ENCODE measurements around the gene LRCH4. TPM values are rescaled to one million over a fixed set of nuclear protein-coding genes. Genes with fewer than 3 reads are reported as not detected.

Gene LRCH4
- total RNA-seq, 1 donor from 2014 or later = 10.6 TPM

- DNase-seq (ENCODE audit: low read depth) = no peak
Observed at GRCh38 chr7:100582041-100582579, 3.8 kb downstream of the LRCH4 start.

DNA sequence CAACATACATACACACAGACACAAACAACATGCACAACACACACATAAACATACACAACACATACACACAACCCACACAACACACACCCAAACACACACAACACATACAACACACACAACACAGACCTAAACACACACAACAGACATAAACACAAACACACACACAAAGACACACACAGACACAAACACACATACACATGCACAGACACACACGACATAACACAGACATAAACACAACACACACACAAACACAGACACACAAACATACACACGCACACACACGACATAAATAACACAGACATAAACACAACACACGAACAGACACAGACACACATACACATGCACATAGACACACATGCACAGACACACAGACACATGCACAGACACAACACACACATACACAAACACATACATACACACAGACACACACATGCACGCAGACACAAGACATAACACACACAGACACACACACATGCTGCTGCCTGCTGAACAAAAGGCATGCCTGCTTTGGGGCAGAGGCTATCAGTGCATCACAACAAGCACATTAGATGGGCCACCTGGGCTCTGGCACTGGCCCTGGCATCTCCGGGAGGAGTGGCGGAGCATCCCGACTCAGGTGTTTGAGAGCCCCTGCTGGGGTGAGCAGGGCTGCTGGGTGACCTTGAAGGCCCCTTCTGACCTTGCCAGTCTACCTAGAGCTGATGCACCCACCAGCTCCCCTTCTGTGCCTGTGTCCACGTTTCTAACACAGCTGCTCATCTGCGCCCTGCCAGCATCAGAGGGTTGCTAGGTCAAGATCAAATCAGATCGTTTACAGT is 5.3 kb downstream of the LRCH4 start:
- no peak for DNase-seq (ENCODE audit: low read depth)

DNA sequence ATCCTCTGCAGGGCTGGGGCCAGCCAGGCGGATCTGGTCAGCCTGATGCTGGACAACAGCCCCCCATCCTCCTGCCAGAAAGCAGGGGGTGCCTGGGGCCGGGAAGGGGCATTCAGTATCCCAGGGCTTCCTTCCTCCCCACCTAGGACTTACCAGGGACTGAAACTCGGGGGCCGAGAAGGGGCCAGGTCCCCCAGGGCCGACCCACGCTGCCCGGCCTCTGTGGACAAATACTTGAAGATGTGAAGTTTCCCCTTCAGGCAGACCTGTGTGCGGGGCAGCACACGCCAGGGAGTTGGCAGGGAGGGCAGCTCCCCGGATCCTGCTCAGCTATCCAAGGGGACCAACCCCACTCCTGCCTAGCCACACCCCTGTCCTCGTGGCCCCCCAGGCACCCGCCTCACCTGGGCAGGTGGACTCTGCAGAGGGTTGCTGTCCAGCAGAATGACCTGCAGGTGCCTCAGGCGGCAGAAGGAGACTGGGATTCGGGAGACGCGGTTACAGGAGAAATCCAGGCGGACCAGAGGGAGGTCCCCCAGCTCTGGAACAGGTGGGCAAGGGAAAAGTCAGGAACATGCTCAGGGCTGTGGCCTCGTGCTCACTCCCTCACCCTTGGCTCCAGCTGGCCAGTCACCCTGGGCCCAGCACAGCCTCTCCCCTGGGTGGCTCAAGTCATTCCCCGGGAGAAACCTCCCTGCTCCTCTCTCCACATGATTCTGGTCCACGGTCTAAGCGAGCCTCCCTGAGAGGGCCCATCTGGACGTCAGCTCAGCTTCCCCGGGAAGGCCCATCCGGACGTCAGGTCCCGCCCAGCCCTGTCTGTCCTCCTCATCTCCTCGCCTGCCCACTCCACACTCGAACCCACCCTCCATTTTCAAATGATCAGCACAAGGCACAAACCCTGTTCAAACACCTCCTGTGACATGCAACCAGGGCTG is 7.4 kb downstream of the LRCH4 start:
- DNase-seq (ENCODE audit: low read depth) = no peak

DNA sequence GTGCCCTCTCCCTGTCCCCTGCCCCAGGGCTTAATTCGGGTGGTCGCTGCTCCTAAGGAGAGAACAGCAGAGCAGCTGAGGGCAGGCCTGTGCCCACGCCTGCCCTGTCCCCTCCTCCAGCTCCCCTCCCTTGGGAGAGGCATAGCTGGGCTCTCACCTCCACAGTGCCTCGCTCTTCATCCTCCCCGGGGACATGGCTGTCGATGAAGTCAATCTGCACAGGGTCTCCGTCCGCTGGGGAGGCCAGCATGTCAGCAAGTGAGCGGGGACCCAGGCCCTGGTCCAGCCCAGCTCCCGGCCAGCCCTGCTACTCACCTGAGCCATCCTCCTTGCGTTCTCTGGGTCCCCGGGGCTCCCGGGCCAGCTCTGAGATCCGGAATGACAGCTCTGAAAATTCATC is 8.4 kb downstream of the LRCH4 start:
- DNase-seq (ENCODE audit: low read depth) = no peak

- DNase-seq (ENCODE audit: low read depth) = no peak
Observed at GRCh38 chr7:100577103-100577502, 8.8 kb downstream of the LRCH4 start.

GRCh38 chr7:100576384-100576993 is 9.4 kb downstream of the LRCH4 start:
- DNase-seq (ENCODE audit: low read depth) = no peak

- DNase-seq (ENCODE audit: low read depth) = no peak
Observed at GRCh38 chr7:100575746-100576383, 10.1 kb downstream of the LRCH4 start.

- DNase-seq (ENCODE audit: low read depth) = no peak
Observed at GRCh38 chr7:100575206-100575631, 10.7 kb downstream of the LRCH4 start.

- DNase-seq (ENCODE audit: low read depth) = no peak
Observed at GRCh38 chr7:100574362-100575205, 11.3 kb downstream of the LRCH4 start.

DNA sequence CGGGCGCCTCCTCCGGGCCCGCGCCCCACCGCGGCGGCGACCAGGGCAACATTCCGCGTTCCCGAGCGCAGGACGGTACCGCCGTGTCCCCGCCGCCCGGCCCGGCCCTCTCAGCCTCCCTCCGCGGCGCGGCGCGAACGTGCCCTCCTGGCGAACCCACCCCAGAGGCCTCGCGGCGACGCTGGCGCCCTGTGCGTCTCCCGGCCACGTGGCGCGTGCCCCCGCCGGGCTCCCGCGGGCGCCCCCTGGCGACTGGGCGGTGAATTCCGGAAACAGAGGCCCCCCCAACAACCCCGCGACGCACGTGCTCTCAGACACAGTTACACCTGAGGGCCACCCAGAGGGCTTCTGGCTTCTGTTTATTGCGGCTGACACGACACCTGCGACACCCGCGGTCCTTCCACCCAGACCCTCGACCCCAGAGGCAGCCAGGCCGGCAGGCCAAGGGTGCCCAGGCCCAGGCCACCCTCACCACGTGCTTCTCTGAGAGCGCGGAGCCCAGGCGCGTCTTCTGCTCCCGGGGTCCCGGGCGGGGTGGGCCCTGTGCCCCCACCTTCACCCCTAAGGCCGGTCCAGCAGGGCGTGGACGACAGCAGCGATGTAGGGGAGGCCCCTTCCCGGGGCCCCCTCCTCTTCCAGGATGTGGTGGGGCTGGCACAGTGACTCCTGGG is 12.1 kb downstream of the LRCH4 start, which contains the start of gene SAP25:
Gene SAP25, minus strand, starts transcription at position 210 of the 671 bp plus-strand sequence. Its CDS starts 158 bp downstream, at position 52.
- no peak for DNase-seq (ENCODE audit: low read depth)

DNA sequence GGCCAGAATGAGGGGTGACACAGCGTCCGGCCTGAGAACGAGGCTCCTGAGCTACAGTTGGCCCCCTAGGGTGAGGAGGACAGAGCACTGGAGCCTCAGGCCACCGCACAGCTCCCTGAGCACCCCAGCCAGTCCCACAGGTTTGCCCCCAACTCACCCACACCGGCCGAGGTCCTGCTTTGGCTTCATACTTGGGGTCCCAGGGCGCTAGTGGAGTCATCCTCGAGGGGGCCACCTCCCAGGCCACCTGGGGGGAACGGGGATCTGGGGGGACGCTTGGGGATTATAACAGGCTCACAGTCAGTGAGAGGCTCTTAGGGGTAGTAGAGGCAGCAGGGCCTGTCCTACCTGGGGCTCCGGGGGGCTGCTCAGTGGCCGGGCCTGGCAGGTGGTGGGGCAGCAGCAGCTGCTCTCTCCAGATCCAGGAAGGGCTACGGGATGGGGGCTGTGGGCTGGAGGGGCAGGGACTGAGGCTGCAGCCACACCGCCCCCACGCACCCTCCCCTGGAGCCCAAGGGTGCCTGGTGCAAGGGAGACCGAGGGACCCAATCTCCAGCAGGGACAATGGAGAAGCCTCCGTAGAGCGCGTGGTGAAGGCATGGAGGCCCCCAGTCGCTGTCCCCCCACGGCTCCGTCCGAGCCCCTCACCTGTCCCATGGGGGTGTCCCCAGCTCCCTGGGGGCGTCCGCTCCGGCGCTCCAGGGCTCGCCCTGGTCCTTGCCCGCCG is 12.8 kb downstream of the LRCH4 start:
- DNase-seq (ENCODE audit: low read depth) = no peak

GRCh38 chr7:100572281-100572948 is 13.5 kb downstream of the LRCH4 start:
- no peak for DNase-seq (ENCODE audit: low read depth)

DNA sequence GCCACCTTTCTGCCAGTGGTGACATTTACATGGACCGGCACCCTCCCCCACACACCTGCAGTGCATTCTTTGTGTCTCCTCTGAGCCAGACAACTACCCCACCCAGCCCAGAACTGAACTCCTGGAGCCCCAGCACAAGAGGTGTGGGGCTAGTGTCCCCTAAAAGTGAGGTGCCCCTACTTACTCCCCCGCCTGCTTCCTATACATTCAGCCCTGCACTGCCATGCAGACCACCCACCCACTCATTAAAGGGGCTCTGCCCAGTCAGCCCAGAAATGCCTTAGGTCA is 14.2 kb downstream of the LRCH4 start:
- DNase-seq (ENCODE audit: low read depth) = no peak

DNA sequence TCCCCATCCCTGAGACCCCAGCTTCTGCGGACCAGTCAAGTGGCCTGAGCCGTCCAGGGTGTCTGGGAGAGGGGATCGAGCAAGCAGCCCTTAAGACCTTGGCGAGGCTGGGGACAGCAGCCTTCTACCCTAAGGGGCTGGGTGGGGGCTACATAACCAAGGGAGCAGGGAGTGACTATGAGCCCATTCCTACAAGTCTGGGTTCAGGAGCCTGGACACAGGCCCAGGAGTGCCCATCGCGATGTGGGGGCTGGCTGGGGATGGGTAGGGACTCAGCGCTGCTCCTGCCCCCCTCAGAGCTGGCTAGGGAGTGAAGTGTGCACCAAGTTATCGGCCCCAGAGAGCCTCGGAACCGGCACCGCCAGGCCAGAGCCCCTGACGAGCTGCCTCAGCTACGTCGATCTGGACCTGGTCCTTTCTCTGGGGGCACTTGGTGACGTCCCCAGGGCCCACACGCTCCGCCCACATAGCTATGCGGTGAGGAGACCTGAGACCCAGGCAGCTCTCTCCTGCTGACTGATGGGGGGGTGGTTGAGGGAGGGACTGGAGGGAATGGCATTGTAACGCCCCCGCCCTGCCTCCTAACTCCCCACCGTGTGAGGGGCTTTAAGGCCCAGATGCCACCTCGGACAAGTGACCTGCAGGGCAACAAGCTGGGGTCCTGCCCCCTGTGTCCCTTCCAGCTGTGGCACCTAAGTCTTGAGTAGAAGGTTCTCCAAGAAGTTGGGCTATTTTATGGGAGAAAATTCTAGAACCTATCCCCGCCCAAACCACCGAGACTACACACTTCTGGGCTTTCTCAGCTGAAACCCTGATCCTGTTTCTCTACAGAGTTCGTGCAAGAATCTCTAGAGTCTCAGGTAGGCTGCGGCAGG is 14.7 kb downstream of the LRCH4 start:
- DNase-seq (ENCODE audit: low read depth) = no peak

GRCh38 chr7:100568896-100569844 is 16.8 kb downstream of the LRCH4 start:
- no peak for DNase-seq (ENCODE audit: low read depth)

DNA sequence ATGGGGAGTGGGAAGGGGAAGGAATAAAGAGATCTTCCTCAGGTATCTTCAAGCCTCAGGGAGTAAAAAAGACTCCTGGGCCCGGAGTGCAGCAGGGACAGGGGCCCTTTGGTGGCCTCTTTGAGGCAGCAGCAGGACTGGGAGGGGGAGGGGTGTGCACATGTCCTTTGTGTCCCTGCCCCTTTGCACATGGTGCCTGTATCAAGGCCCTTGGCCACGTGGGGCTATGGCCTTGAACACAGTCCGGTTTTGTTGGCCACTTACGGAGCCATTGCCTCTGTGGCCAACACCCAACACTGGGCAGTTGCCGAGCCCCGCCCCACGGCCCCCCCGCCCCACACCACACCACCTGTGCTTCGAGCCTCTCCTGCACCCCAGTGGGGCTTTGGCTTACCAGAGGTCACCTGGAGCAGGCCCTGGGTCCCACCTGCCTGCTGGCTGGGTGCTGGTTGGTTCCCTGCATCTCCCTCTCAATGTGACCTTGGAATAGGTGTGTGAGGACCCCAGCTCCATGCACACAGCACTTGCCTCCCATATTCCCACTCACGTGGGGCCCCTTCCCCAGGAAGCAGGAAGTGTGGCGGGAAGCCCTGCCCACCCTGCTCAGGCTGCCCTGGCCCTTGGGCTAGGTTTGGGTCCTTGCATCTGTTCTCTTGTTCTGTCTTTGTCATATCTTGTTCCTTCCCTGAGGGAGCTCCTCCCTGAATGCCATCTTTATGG is 17.6 kb downstream of the LRCH4 start:
- DNase-seq (ENCODE audit: low read depth) = no peak
